CD4-positive, alpha-beta T cell treated with Interleukin-6 for 4 hours (primary cell): ENCODE measurements around the gene DEPDC1B.
"Not testable (repeated sequence)": the region's sequence is repeated elsewhere in the genome, so short reads cannot be mapped to it uniquely, and the experiment has no call there.

Experiments used
- DNase-seq: peaks from one replicate; pipeline ENCODE4 v3.0.0-alpha.2; 2020; ENCODE audit warnings: mixed read lengths

Gene DEPDC1B

DNA sequence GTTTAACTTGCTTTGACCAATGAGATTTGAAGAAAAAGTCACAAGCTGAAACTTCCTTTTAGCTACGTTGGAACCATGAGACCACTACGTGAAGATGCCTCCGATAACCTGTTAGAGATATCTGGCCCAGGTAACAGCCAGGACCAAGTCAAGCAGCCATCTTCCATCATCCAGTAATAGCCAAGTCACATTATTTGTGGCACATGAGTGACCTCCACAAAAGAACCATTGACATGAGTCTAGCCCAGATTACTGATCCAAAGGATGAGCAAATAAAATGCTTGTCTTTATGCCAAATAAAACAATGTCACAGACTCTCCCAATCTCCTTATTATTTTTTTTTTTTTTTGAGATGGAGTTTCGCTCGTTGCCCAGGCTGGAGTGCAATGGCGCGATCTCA, 1.6 kb downstream of the DEPDC1B start:
- DNase-seq: no peak

- DNase-seq: no peak
Observed at GRCh38 chr5:60690326-60690725, 9.6 kb downstream of the DEPDC1B start.

DNA sequence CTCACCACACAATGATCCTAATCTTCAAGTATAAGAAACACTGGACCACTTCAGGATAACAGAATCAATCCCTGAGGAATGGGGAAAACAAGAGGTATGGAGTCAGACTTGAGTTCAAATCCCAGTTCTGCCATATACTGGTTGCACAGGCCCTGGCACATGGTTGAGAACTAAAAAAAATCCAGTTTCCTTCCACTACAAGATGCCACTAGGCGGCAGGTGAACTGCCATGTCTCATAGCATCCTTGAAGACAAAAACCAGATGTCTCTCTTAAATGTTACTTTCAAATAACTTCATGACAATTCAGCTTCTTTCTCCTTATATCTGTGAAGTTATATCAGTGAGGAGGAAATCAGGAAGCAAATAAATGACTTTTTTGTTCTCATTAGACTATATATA, 11.0 kb downstream of the DEPDC1B start:
- DNase-seq: no peak

GRCh38 chr5:60687927-60688720, 11.8 kb downstream of the DEPDC1B start:
- DNase-seq: no peak

- DNase-seq: no peak
Observed at GRCh38 chr5:60686157-60686556, 13.8 kb downstream of the DEPDC1B start.

GRCh38 chr5:60685700-60686099, 14.3 kb downstream of the DEPDC1B start:
- no peak for DNase-seq

DNA sequence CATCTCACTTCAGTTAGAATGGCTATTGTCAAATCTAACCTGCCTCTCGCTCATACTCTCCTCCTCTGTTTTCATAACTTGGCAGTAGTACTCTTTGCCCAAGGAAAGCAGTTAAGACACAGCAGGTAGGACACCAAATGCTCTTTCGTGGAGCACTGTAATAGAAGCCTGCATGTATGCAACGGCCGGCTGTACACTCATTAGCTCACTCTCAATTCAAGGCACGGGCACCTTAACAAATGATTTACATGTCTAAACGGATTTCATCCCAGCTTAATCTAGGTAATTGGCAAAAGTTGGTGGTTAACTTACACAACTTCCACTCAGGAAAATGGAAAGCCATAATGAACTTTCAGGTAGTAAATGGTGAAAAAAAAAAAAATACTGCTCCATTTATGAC, 14.9 kb downstream of the DEPDC1B start:
- no peak for DNase-seq

- not testable (repeated sequence) for DNase-seq
Observed at GRCh38 chr5:60682007-60682406, 18.0 kb downstream of the DEPDC1B start.

GRCh38 chr5:60679816-60680215, 20.1 kb downstream of the DEPDC1B start:
- no peak for DNase-seq

GRCh38 chr5:60677850-60678664, 21.9 kb downstream of the DEPDC1B start:
- DNase-seq: no peak

DNA sequence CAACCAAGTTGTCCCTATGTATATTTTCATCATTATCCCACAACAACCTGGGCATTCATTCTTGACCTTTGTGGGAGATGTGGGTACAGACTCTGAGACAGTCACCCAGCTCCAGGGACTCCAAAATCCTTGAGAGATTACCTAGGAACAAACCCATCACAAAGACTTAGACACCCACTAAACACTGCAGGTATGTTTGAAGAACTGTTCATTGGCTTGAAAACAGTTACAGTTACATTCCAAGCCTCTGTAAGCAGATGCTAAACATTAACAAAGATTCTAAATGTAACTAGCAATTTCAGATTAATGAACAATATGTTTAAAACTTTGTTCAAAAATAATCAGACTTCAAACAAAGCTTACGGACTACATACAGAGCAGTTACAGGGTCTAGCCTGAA, 24.7 kb downstream of the DEPDC1B start:
- no peak for DNase-seq

GRCh38 chr5:60674251-60675069, 25.5 kb downstream of the DEPDC1B start:
- no peak for DNase-seq

- no peak for DNase-seq
Observed at GRCh38 chr5:60673334-60673733, 26.6 kb downstream of the DEPDC1B start.

- no peak for DNase-seq
Observed at GRCh38 chr5:60672693-60673264, 27.2 kb downstream of the DEPDC1B start.

DNA sequence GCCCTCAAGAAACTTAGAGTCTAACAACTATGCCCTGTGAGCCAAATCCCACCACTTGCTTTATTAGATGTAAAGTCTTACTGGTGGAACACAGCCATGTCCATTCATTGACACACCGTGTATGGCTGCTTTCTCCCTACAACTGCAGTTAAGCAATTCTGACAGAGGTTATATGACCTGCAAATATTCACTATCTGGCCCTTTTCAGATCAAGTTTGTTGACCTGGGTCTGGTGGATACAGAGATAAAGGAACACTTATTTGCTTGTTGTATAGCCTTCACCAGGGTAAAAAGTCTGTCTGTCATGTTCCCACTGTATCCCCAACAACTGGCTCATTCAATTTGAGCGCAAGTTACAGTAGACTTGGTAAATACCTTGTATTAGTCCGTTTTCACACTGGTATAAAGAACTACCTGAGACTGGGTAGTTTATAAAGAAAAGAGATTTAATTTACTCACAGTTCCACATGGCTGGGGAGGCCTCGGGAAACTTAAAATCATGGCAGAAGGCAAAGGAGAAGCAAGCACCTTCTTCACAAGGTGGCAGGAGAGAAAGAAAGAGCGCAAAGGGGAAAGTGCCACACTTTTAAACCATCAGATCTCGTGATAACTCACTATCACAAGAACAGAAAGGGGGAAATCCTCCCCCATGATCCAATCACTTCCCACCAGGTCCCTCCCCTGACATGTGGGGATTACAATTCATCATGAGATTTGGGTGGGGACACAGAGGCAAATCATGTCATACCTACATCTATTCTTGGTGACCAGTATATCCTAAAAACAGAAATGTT, 27.9 kb downstream of the DEPDC1B start:
- no peak for DNase-seq

- DNase-seq: no peak
Observed at GRCh38 chr5:60670749-60671148, 29.2 kb downstream of the DEPDC1B start.

DNA sequence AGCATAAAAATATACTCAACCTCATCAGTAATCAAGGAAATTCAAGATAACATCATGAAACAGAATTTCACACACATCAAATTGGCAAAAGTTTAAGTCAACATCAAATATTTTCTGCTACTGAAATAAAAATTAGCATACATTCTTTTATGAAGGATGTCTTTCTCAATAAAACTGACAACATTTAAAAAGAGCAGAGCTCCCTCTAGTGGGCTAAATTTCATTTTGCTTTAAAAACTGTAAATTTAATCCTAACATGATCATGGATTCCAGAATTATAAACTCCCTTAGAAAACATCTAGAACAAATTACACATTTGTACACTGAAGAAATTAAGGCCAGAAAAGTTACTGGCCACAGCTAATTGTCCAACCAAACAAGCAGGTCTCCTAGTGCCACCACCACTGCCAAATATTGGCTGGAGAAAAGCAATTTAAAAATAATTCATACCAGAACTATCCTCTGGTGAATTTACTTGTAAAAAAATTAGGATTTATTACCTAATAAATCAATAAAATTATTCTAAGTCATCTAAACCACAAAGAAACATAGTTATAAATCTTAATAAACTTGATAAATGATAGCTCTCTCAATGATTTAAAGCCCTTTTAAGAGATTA, 31.2 kb downstream of the DEPDC1B start:
- DNase-seq: no peak

- no peak for DNase-seq
Observed at GRCh38 chr5:60651872-60652620, 47.9 kb downstream of the DEPDC1B start.

DNA sequence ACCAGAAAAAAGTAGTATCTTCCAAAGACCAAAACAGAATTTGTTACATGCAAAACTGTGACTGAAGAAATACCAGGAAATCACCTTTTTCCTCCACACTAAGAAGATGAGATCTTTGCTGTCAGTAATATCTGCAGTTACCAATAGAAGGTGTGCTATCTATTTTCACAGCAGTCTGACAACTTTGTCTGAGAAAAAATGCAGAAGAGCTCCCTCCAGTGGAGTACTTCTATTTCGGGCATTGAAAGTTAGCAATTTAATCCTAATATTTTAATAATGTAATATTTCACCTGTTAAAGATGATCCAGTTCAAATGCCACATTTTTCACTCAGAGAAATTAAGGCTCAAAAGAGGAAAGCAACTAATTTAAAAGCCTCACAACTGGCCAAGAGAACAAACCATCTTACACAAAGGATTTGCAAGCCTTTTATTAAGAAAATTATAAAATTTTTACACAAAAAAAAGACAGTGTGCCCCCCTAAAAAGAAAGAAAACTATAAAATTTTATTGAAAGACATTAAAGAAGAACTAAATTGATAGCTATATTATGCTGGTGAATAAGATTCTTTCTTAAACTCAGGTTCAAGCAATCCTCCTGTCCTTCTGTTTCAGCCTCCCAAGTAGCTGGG, 50.6 kb downstream of the DEPDC1B start:
- DNase-seq: no peak

DNA sequence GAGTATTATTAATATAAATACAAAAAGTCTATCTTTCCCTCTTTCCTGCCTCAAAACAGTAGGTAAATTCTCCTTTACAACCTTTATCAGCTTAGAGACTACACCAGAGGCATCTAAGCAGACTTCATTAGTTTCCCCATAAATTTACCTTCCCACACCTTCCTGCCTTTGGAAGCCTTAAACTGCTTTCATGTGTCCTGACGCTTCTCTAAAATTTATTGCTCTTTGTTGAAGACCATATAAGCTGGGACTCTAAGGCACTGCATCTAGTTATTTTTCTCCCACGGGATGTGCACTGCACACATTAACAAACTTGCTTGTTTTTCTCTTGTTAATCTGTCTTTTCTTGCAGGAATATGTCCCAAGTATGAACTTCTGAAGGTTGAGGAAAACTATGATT, 51.8 kb downstream of the DEPDC1B start:
- no peak for DNase-seq
